HL-60 (cell line): Measurements from ENCODE around the gene VWA3B.

Experiments
- GABPA ChIP-seq: IDR thresholded peaks from 2 replicates; pipeline ENCODE4 v1.6.1; 2012; ENCODE audit warnings: low read depth
- TF ChIP-seq, protein P1 (sequence below): IDR thresholded peaks from one replicate; pipeline ENCODE4 v1.5.1; 2011; ENCODE audit warnings: low read length, control low read depth, inconsistent platforms; ENCODE audit not compliant: insufficient read depth
- TF ChIP-seq, protein P2 (sequence below): IDR thresholded peaks from 2 replicates; pipeline ENCODE4 v1.6.1; 2012; ENCODE audit warnings: low read depth; ENCODE audit not compliant: insufficient replicate concordance

DNA sequence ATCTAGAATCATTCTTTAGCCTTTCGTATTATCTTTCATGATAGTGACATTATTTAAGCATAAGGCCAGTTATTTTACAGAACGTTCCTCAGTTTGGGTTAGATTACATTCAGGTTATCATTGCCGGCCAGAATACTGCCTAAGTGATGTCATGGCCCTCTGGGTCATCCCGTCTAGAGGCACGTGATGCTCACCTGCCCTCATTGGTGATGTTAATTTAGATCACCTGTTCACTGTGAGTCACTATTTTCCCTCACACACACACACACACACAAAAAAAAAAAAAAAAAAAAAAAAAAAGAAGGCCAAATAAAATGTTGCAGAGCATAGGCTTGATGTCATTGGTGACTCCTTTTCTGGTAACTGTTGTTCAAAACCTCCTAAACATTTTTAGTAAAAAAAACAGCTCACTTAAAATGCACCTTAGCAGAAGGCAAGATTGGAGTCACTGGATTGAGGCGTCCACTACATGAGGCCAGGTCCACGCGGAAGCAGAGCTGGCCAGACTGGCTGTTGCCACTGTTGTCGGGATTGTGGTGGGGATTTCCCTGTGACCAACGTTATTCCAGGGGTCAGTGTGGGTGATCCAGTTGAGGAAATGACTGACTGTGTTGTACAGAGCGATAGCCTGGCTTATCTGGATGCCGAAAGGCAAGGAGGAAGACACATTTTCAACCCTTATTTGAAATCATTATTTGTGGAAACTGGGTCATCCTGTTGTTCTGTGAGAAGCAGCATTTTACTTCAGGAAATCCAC is 207.1 kb downstream of the VWA3B start:
- TF ChIP-seq, protein P1, sequence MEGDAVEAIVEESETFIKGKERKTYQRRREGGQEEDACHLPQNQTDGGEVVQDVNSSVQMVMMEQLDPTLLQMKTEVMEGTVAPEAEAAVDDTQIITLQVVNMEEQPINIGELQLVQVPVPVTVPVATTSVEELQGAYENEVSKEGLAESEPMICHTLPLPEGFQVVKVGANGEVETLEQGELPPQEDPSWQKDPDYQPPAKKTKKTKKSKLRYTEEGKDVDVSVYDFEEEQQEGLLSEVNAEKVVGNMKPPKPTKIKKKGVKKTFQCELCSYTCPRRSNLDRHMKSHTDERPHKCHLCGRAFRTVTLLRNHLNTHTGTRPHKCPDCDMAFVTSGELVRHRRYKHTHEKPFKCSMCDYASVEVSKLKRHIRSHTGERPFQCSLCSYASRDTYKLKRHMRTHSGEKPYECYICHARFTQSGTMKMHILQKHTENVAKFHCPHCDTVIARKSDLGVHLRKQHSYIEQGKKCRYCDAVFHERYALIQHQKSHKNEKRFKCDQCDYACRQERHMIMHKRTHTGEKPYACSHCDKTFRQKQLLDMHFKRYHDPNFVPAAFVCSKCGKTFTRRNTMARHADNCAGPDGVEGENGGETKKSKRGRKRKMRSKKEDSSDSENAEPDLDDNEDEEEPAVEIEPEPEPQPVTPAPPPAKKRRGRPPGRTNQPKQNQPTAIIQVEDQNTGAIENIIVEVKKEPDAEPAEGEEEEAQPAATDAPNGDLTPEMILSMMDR, result no peak
- TF ChIP-seq GABPA, result no peak
- TF ChIP-seq, protein P2, sequence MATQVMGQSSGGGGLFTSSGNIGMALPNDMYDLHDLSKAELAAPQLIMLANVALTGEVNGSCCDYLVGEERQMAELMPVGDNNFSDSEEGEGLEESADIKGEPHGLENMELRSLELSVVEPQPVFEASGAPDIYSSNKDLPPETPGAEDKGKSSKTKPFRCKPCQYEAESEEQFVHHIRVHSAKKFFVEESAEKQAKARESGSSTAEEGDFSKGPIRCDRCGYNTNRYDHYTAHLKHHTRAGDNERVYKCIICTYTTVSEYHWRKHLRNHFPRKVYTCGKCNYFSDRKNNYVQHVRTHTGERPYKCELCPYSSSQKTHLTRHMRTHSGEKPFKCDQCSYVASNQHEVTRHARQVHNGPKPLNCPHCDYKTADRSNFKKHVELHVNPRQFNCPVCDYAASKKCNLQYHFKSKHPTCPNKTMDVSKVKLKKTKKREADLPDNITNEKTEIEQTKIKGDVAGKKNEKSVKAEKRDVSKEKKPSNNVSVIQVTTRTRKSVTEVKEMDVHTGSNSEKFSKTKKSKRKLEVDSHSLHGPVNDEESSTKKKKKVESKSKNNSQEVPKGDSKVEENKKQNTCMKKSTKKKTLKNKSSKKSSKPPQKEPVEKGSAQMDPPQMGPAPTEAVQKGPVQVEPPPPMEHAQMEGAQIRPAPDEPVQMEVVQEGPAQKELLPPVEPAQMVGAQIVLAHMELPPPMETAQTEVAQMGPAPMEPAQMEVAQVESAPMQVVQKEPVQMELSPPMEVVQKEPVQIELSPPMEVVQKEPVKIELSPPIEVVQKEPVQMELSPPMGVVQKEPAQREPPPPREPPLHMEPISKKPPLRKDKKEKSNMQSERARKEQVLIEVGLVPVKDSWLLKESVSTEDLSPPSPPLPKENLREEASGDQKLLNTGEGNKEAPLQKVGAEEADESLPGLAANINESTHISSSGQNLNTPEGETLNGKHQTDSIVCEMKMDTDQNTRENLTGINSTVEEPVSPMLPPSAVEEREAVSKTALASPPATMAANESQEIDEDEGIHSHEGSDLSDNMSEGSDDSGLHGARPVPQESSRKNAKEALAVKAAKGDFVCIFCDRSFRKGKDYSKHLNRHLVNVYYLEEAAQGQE, result no peak
